Measurements from ENCODE around the gene SPRR1B.
"Not testable (repeated sequence)": the region's sequence is repeated elsewhere in the genome, so short reads cannot be mapped to it uniquely, and the experiment has no call there.

Gene SPRR1B

GRCh38 chr1:153035211-153035610 lies 4.2 kb downstream of the SPRR1B start:
- Histone ChIP-seq H3K4me1 (ENCODE audit: control insufficient read depth, insufficient read depth, low read length, unreplicated experiment) (no peaks in the 10 kb centered on the region), H3K4me3 (ENCODE audit: low read depth, low read length) (no peak overlapping the region), H3K79me2 (ENCODE audit: control insufficient read depth, insufficient read depth, low read length, unreplicated experiment) (no peaks in the 10 kb centered on the region), H3K36me3 (ENCODE audit: insufficient read depth, low read length) (no peaks in the 10 kb centered on the region), H3K27me3 (ENCODE audit: insufficient read depth, low read length) (no peaks in the 10 kb centered on the region), H2AFZ (ENCODE audit: low read length, unreplicated experiment) (no peak overlapping the region), H3K27ac (ENCODE audit: low read depth, low read length) (no peak overlapping the region)

DNA sequence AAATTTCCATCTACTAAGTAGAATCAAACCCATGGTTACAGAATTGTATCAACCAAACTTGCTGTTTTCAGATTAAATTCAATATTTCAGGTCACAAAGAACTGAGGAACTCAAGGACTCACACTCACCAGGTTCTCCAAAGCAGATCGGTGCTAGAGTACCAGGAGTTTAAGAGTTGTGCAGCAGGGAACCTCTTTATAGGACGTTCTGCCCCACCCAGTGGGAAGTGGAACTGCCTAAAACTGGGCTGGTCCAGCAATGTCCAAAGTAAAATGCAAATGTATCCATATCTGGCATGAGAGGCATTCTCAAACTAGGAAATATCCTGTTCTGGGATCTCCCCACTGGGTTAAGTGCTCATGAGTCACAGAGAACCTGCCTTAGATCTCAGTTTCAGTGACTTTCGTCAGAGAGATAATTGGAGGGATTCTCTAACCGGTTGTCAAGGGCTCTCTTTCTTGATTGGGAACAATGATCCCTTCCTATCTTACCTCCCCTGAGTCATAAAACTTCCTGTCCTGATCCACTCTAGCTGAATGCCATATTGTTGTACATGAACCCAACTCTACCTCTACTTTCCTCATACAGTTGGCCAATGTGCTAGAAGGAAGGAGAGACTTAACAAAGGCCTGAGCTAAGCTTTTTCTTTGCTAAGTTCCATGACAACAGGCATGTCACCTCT lies 10.1 kb downstream of the SPRR1B start, which contains the start of gene SPRR2D:
TSS of gene SPRR2D (minus strand) at position 171 of the 682 bp plus-strand sequence. CDS start 774 bp downstream, outside the sequence.
- no peaks in the 10 kb centered on the region for H3K79me2 ChIP-seq (ENCODE audit: control insufficient read depth, insufficient read depth, low read length, unreplicated experiment)
- no peaks in the 10 kb centered on the region for H3K4me1 ChIP-seq (ENCODE audit: control insufficient read depth, insufficient read depth, low read length, unreplicated experiment)
- no peak within 1 kb of the TSS for H3K27ac ChIP-seq (ENCODE audit: low read depth, low read length)
- H3K27me3 ChIP-seq (ENCODE audit: insufficient read depth, low read length) = no peaks in the 10 kb centered on the region
- no peak within 1 kb of the TSS for H2AFZ ChIP-seq (ENCODE audit: low read length, unreplicated experiment)
- no peaks in the 10 kb centered on the region for H3K36me3 ChIP-seq (ENCODE audit: insufficient read depth, low read length)
- H3K4me3 ChIP-seq (ENCODE audit: low read depth, low read length) = no peak within 1 kb of the TSS

DNA sequence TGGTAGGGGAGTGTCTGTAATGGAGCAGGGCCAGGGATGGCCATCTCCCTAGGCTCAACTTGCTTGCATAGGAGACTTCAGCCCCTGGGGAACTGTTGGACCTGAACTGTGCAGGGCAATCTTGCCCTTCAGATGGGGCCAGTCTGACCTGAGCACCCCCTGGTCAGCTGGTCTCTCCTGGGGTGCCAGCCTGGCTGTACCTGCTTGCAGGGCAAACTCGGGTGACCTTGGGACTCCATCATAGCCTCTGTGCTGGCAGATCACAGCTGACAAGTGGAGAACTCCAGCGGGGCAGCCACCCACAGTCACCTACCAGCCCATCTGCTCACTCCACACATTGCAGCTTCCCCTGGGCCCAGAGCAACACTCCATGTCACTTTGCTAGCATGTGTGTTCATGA lies 18.2 kb downstream of the SPRR1B start:
- H3K79me2 ChIP-seq (ENCODE audit: control insufficient read depth, insufficient read depth, low read length, unreplicated experiment) = no peaks in the 10 kb centered on the region
- H2AFZ ChIP-seq (ENCODE audit: low read length, unreplicated experiment) = no peak overlapping the region
- no peaks in the 10 kb centered on the region for H3K4me1 ChIP-seq (ENCODE audit: control insufficient read depth, insufficient read depth, low read length, unreplicated experiment)
- H3K27me3 ChIP-seq (ENCODE audit: insufficient read depth, low read length) = no peaks in the 10 kb centered on the region
- H3K4me3 ChIP-seq (ENCODE audit: low read depth, low read length) = no peak overlapping the region
- H3K27ac ChIP-seq (ENCODE audit: low read depth, low read length) = no peak overlapping the region
- H3K36me3 ChIP-seq (ENCODE audit: insufficient read depth, low read length) = no peaks in the 10 kb centered on the region

DNA sequence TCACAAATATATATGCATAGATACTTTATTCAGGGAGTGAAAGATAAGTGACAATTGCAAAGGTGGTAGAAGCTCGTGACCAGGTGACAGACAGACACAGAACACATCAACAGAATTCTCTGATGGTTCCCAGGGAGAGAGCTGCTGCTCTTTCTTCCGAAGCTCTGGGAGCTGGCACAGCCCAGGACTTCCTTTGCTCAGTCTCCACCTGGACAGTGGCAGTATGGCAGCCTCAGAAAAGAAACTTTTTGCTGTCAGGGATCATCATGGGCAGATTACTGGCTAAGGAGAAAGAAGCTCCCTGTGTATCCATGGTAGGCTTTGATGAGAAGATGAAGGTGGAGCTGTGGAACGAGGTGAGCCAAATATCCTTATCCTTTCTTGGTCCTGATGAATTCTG lies 25.1 kb downstream of the SPRR1B start:
- H3K4me1 ChIP-seq (ENCODE audit: control insufficient read depth, insufficient read depth, low read length, unreplicated experiment); H3K4me3 ChIP-seq (ENCODE audit: low read depth, low read length); H3K27ac ChIP-seq (ENCODE audit: low read depth, low read length); H3K79me2 ChIP-seq (ENCODE audit: control insufficient read depth, insufficient read depth, low read length, unreplicated experiment); H2AFZ ChIP-seq (ENCODE audit: low read length, unreplicated experiment); H3K27me3 ChIP-seq (ENCODE audit: insufficient read depth, low read length); H3K36me3 ChIP-seq (ENCODE audit: insufficient read depth, low read length): not testable (repeated sequence)

DNA sequence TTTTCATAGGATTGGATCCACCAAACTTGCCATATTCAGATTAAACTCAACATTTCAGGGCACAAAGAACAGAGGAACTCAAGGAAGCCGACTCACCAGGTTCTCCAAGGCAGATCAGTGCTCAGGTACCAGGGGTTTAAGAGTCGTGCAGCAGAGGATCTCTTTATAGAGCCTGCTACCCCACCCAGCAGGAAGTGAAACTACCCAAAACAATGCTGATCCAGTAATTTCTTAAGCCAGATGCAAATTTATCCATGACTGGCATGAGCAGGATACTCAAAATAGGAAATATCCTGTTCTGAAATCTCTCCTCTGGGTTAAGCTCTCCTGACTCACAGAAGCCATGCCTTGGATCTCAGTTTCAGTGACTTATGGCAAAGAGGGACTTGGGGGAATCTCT lies 26.4 kb downstream of the SPRR1B start, which contains the start of gene SPRR2A:
TSS of gene SPRR2A (minus strand) at position 138 of the 400 bp plus-strand sequence. CDS start 777 bp downstream, outside the sequence.
- H3K27me3 ChIP-seq (ENCODE audit: insufficient read depth, low read length) = no peaks in the 10 kb centered on the region
- no peak within 1 kb of the TSS for H3K4me3 ChIP-seq (ENCODE audit: low read depth, low read length)
- H3K79me2 ChIP-seq (ENCODE audit: control insufficient read depth, insufficient read depth, low read length, unreplicated experiment) = no peaks in the 10 kb centered on the region
- H3K36me3 ChIP-seq (ENCODE audit: insufficient read depth, low read length) = no peaks in the 10 kb centered on the region
- H3K27ac ChIP-seq (ENCODE audit: low read depth, low read length) = no peak within 1 kb of the TSS
- no peaks in the 10 kb centered on the region for H3K4me1 ChIP-seq (ENCODE audit: control insufficient read depth, insufficient read depth, low read length, unreplicated experiment)
- no peak within 1 kb of the TSS for H2AFZ ChIP-seq (ENCODE audit: low read length, unreplicated experiment)

- Histone ChIP-seq H3K36me3 (ENCODE audit: insufficient read depth, low read length) (no peaks in the 10 kb centered on the region), H3K4me3 (ENCODE audit: low read depth, low read length) (no peak overlapping the region), H3K79me2 (ENCODE audit: control insufficient read depth, insufficient read depth, low read length, unreplicated experiment) (no peaks in the 10 kb centered on the region), H2AFZ (ENCODE audit: low read length, unreplicated experiment) (no peak overlapping the region), H3K4me1 (ENCODE audit: control insufficient read depth, insufficient read depth, low read length, unreplicated experiment) (no peaks in the 10 kb centered on the region), H3K27ac (ENCODE audit: low read depth, low read length) (no peak overlapping the region), H3K27me3 (ENCODE audit: insufficient read depth, low read length) (no peaks in the 10 kb centered on the region)
These were observed 27.2 kb downstream of the SPRR1B start for GRCh38 chr1:153058154-153058553.

DNA sequence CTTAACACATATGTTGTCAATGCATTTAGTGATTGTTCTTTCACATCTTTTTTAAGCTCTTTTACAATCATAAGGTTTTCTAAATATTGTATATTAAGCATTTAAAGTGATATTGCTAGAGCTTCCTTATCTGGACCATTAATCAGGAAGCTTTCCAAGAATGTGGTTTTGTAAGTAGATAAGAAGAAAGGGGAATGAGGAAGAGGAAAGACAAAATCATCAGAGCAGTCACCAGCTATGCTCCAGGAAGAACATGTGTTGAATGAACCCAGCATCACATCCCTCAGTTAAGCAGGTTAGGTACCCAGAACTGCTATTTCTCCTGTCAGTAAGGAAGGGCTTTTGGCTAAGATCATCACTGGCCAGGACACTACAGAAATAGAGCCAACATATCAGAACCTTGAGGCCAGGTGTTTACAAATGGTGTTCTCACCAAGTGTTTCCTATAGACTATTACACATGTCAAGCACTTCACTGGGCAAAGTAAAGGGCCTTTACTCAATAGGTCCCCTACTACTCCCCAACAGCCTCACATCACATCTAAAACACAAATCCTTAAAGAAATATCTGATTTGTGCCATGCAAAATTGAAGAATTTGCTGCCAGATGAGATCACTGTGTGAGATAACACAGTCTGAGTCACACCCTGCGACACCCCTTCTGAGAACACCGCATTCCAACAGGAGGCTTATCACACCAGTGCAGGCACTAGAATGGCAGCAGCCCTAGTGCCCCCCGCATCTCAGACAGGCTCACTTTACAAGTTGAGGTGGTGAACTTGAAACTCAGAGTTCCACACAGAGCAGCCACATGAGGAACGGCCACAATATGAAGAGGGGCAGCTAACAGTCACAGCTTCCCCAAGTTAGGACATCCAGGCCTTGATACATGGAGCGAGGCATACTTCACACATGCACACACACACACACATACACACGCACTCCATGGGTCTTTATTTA lies 28.1 kb downstream of the SPRR1B start:
- no peaks in the 10 kb centered on the region for H3K36me3 ChIP-seq (ENCODE audit: insufficient read depth, low read length)
- no peak overlapping the region for H2AFZ ChIP-seq (ENCODE audit: low read length, unreplicated experiment)
- H3K4me3 ChIP-seq (ENCODE audit: low read depth, low read length) = no peak overlapping the region
- H3K27ac ChIP-seq (ENCODE audit: low read depth, low read length) = no peak overlapping the region
- no peaks in the 10 kb centered on the region for H3K79me2 ChIP-seq (ENCODE audit: control insufficient read depth, insufficient read depth, low read length, unreplicated experiment)
- H3K27me3 ChIP-seq (ENCODE audit: insufficient read depth, low read length) = no peaks in the 10 kb centered on the region
- no peaks in the 10 kb centered on the region for H3K4me1 ChIP-seq (ENCODE audit: control insufficient read depth, insufficient read depth, low read length, unreplicated experiment)

- no peak overlapping the region for H3K27ac ChIP-seq (ENCODE audit: low read depth, low read length)
- no peaks in the 10 kb centered on the region for H3K36me3 ChIP-seq (ENCODE audit: insufficient read depth, low read length)
- H3K27me3 ChIP-seq (ENCODE audit: insufficient read depth, low read length) = no peaks in the 10 kb centered on the region
- H3K4me1 ChIP-seq (ENCODE audit: control insufficient read depth, insufficient read depth, low read length, unreplicated experiment) = no peaks in the 10 kb centered on the region
- no peaks in the 10 kb centered on the region for H3K79me2 ChIP-seq (ENCODE audit: control insufficient read depth, insufficient read depth, low read length, unreplicated experiment)
- H3K4me3 ChIP-seq (ENCODE audit: low read depth, low read length) = no peak overlapping the region
- H2AFZ ChIP-seq (ENCODE audit: low read length, unreplicated experiment) = no peak overlapping the region
These were observed 39.2 kb downstream of the SPRR1B start for GRCh38 chr1:153070243-153070642.

- Histone ChIP-seq H3K27ac (ENCODE audit: low read depth, low read length) (no peak within 1 kb of the TSS), H3K4me3 (ENCODE audit: low read depth, low read length) (no peak within 1 kb of the TSS), H3K4me1 (ENCODE audit: control insufficient read depth, insufficient read depth, low read length, unreplicated experiment) (no peaks in the 10 kb centered on the region), H3K27me3 (ENCODE audit: insufficient read depth, low read length) (no peaks in the 10 kb centered on the region), H2AFZ (ENCODE audit: low read length, unreplicated experiment) (no peak within 1 kb of the TSS), H3K36me3 (ENCODE audit: insufficient read depth, low read length) (no peaks in the 10 kb centered on the region), H3K79me2 (ENCODE audit: control insufficient read depth, insufficient read depth, low read length, unreplicated experiment) (no peaks in the 10 kb centered on the region)
These were observed 40.5 kb downstream of the SPRR1B start, which contains the start of gene SPRR2B for GRCh38 chr1:153071511-153071910. TSS of gene SPRR2B (minus strand) at chr1:153071611. CDS start at chr1:153070839, 772 bp downstream.

- H3K27ac ChIP-seq (ENCODE audit: low read depth, low read length) = no peak overlapping the region
- H2AFZ ChIP-seq (ENCODE audit: low read length, unreplicated experiment) = no peak overlapping the region
- no peaks in the 10 kb centered on the region for H3K4me1 ChIP-seq (ENCODE audit: control insufficient read depth, insufficient read depth, low read length, unreplicated experiment)
- H3K27me3 ChIP-seq (ENCODE audit: insufficient read depth, low read length) = no peaks in the 10 kb centered on the region
- H3K79me2 ChIP-seq (ENCODE audit: control insufficient read depth, insufficient read depth, low read length, unreplicated experiment) = no peaks in the 10 kb centered on the region
- no peak overlapping the region for H3K4me3 ChIP-seq (ENCODE audit: low read depth, low read length)
- H3K36me3 ChIP-seq (ENCODE audit: insufficient read depth, low read length) = no peaks in the 10 kb centered on the region
These were observed 42.1 kb downstream of the SPRR1B start for GRCh38 chr1:153072806-153073726.
